Measurements from ENCODE around the gene TMEM123.

The TMEM123 gene, protein sequence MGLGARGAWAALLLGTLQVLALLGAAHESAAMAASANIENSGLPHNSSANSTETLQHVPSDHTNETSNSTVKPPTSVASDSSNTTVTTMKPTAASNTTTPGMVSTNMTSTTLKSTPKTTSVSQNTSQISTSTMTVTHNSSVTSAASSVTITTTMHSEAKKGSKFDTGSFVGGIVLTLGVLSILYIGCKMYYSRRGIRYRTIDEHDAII

DNA sequence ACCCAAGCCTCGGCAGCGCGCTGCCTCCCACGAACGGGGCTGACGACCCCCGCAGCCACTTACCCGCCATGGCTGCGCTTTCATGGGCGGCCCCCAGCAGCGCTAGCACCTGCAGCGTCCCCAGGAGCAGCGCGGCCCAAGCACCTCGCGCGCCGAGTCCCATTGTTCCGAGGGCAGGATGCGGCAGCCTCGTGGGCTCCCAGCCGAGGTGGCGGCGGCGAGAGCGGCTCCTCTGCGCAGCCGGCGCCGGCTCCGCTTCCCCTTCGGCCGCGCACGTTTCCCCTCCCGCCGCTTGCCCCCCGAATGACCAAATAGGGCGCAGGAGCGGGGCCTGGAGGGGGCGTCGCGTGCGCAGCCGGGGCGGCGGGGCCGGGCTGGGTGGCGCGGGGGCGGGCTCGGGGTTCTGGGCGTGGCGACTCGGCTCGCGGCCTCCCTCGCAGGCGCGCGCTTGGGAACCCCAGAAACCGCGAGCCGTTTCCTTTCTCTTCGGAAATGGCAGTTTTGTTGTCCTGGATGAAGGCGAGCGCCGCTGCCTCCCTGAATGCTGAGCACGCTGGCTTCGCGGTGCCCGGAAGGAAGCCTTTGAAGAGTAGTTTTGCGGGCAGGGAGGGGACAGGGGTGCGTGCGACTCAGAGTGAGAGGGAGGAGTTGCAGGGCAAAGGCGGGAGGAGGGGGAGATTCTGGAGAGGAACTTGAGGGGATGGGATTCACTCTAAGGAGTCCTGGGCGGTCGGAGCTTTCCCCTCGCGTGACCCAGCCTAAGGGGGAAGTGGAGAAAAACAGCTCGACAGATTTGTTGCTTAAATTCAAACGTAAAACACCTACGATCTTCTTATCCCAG lies at the start of gene TMEM123:
Gene TMEM123 (minus strand): TSS at position 305 of the 841 bp plus-strand sequence. CDS start 142 bp downstream, at position 163.
- Histone ChIP-seq H3K9ac (ENCODE audit: insufficient read length, low read depth) (peak within 1 kb of the TSS; percentile 84), H3K27me3 (ENCODE audit: insufficient read depth, insufficient read length) (peaks cover 16% of the 10 kb centered on the region), H3K36me3 (ENCODE audit: insufficient read depth, insufficient read length, low read length) (peaks cover 11% of the 10 kb centered on the region), H3K4me1 (ENCODE audit: insufficient read depth, insufficient read length) (peaks cover 2% of the 10 kb centered on the region), H3K9me3 (ENCODE audit: insufficient read depth, low read length) (no peaks in the 10 kb centered on the region), H3K4me3 (ENCODE audit: insufficient read length, low read depth) (peak within 1 kb of the TSS; percentile 76)
- DNase-seq (ENCODE audit: low read depth, low spot score) = peak; percentile 51
- TF ChIP-seq YY1 (IDR thresholded peaks at IDR 0.05; ENCODE audit: insufficient read depth, insufficient read length) = no peak
- no peak for TF ChIP-seq SUZ12 (IDR thresholded peaks at IDR 0.05; ENCODE audit: extremely low read depth, insufficient read depth, insufficient read length)
- no peak for TF ChIP-seq ZNF274 (IDR thresholded peaks at IDR 0.05; ENCODE audit: low read depth, low read length)

DNA sequence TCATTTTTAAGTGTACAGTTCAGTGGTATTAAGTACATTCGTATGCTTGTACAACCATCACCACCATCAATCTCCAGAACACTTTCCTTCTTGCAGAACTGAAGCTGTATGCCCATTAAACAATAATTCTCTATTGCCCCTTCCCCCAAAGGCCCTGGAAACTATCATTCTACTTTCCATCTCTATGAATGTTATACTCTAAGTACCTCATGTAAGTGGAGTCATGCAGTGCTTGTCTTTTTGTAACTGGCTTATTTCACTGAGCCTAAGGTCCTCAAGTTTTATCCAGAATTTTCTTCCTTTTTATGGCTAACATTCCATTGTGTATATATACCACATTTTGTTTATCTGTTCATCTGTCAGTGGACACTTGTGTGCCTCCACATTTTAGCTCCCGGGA lies 48.3 kb upstream of the TMEM123 start:
- H3K36me3 ChIP-seq (ENCODE audit: insufficient read depth, insufficient read length, low read length) = no peaks in the 10 kb centered on the region
- no peaks in the 10 kb centered on the region for H3K27me3 ChIP-seq (ENCODE audit: insufficient read depth, insufficient read length)
- TF ChIP-seq ZNF274 (IDR thresholded peaks at IDR 0.05; ENCODE audit: low read depth, low read length) (no peak), YY1 (IDR thresholded peaks at IDR 0.05; ENCODE audit: insufficient read depth, insufficient read length) (no peak), SUZ12 (IDR thresholded peaks at IDR 0.05; ENCODE audit: extremely low read depth, insufficient read depth, insufficient read length) (no peak)
- DNase-seq (ENCODE audit: low read depth, low spot score) = no peak
- H3K4me3 ChIP-seq (ENCODE audit: insufficient read length, low read depth) = no peak overlapping the region
- no peaks in the 10 kb centered on the region for H3K4me1 ChIP-seq (ENCODE audit: insufficient read depth, insufficient read length)
- H3K9me3 ChIP-seq (ENCODE audit: insufficient read depth, low read length) = no peaks in the 10 kb centered on the region
- H3K9ac ChIP-seq (ENCODE audit: insufficient read length, low read depth) = no peak overlapping the region

DNA sequence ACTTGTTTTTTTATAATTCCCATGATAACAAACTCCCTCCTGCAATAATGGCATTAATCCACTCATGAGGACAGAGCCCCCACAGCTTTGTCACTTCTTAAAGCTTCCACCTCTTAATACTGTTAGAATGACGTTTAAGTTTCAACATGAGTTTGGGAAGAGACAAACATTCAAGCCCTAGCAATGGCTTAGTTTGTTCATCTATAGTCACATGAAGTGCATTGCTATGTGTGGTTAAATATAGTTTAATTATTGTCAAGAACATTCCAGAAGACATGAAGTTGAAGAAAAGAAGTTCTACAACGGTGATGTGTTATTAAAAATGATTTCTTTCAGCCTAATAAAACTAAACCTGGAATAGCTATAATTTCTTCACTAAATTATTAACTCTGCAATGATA lies 47.4 kb upstream of the TMEM123 start:
- no peak for TF ChIP-seq ZNF274 (IDR thresholded peaks at IDR 0.05; ENCODE audit: low read depth, low read length)
- no peak for TF ChIP-seq SUZ12 (IDR thresholded peaks at IDR 0.05; ENCODE audit: extremely low read depth, insufficient read depth, insufficient read length)
- no peak for TF ChIP-seq YY1 (IDR thresholded peaks at IDR 0.05; ENCODE audit: insufficient read depth, insufficient read length)
- H3K9ac ChIP-seq (ENCODE audit: insufficient read length, low read depth) = no peak overlapping the region

DNA sequence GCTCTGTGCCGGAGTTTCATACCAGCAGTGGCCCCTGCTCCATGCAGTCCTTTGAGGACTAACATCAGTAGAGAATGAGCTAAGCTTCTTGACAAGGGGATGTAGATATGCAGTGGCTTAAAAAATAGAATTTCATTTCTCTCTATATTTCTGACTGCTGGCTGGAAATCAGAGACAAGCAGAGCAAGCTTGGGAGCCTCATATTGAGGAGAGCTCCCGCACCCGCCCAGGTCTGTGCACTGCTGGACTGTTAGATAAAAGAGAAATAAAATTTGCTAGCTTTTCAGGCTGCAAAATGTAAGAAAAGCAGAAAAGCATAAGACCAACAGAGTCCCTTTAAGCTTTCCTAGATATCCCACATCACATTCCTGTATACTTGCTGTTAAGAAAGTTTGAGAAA lies 46.6 kb upstream of the TMEM123 start:
- no peaks in the 10 kb centered on the region for H3K36me3 ChIP-seq (ENCODE audit: insufficient read depth, insufficient read length, low read length)
- H3K9ac ChIP-seq (ENCODE audit: insufficient read length, low read depth) = no peak overlapping the region
- no peak overlapping the region for H3K4me3 ChIP-seq (ENCODE audit: insufficient read length, low read depth)
- H3K4me1 ChIP-seq (ENCODE audit: insufficient read depth, insufficient read length) = no peaks in the 10 kb centered on the region
- H3K27me3 ChIP-seq (ENCODE audit: insufficient read depth, insufficient read length) = no peaks in the 10 kb centered on the region
- TF ChIP-seq ZNF274 (IDR thresholded peaks at IDR 0.05; ENCODE audit: low read depth, low read length) = no peak
- TF ChIP-seq SUZ12 (IDR thresholded peaks at IDR 0.05; ENCODE audit: extremely low read depth, insufficient read depth, insufficient read length) = no peak
- no peak for TF ChIP-seq YY1 (IDR thresholded peaks at IDR 0.05; ENCODE audit: insufficient read depth, insufficient read length)
- DNase-seq (ENCODE audit: low read depth, low spot score) = no peak
- H3K9me3 ChIP-seq (ENCODE audit: insufficient read depth, low read length) = no peaks in the 10 kb centered on the region

More for the DNA sequence above, 47.4 kb upstream of the TMEM123 start:
- no peaks in the 10 kb centered on the region for H3K9me3 ChIP-seq (ENCODE audit: insufficient read depth, low read length)
- no peaks in the 10 kb centered on the region for H3K4me1 ChIP-seq (ENCODE audit: insufficient read depth, insufficient read length)
- no peak overlapping the region for H3K4me3 ChIP-seq (ENCODE audit: insufficient read length, low read depth)
- no peaks in the 10 kb centered on the region for H3K27me3 ChIP-seq (ENCODE audit: insufficient read depth, insufficient read length)
- no peak for DNase-seq (ENCODE audit: low read depth, low spot score)
- H3K36me3 ChIP-seq (ENCODE audit: insufficient read depth, insufficient read length, low read length) = no peaks in the 10 kb centered on the region

DNA sequence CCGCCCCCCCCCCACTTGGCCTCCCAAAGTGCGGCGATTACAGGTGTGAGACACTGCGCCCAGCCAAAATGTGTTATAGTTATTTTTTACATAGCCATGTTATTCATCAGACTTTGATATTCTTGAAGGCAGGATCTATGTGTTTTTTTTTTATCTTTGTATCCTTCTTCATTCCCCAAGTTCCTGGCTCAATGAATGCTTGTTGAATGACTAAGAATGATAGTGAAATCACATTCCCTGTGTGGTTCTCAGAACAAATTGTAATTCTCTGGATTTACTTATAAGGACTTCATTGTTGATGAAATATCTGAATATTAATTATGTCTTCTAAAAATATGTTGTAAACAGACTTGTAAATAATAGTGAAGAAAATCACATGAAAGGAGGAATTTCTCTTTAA lies 44.5 kb upstream of the TMEM123 start:
- Histone ChIP-seq H3K36me3 (ENCODE audit: insufficient read depth, insufficient read length, low read length) (no peaks in the 10 kb centered on the region), H3K9ac (ENCODE audit: insufficient read length, low read depth) (no peak overlapping the region), H3K4me3 (ENCODE audit: insufficient read length, low read depth) (no peak overlapping the region), H3K9me3 (ENCODE audit: insufficient read depth, low read length) (no peaks in the 10 kb centered on the region), H3K27me3 (ENCODE audit: insufficient read depth, insufficient read length) (no peaks in the 10 kb centered on the region), H3K4me1 (ENCODE audit: insufficient read depth, insufficient read length) (no peaks in the 10 kb centered on the region)
- TF ChIP-seq SUZ12 (IDR thresholded peaks at IDR 0.05; ENCODE audit: extremely low read depth, insufficient read depth, insufficient read length) = no peak
- DNase-seq (ENCODE audit: low read depth, low spot score) = no peak

DNA sequence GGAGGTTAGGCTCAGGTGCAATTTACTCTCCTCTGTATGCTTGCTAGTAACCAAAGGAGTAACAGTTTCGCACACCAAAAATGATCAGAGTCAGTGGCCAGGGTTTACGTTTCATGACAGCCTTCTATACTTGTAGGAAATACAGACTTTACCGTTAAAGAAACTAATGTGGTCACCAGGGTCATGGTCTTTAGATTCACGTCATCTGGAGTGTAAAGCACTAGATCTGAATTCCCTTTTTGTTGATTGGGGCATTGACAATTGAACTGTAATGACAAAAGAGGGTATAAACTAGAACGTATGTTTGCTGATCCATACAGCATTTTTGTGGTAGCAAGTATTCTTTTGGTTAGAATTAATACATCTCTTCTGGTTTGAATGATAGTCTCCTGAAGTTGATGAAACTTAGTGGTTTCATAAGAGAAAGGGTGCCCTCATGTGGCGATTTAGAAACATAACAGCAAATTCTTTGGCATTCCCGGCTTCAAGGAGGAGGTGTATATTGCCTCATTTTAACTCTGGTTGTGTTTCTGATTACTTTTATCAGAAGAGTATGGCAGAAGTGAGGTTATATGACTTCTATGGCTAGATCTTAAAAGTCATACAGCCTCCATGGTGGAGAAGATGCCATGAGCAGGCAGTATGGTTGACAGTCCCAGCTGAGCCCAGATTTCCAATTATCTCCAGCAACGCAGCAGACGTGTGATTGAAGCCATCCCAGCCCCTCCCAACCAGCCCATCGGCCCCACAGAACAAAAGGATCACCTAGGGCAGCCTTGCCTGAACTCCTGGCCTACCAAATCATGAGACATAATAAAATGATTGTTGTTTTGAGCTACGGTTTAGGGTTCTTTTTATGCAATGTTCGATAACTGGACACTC lies 42.8 kb upstream of the TMEM123 start:
- Histone ChIP-seq H3K9me3 (ENCODE audit: insufficient read depth, low read length) (no peaks in the 10 kb centered on the region), H3K27me3 (ENCODE audit: insufficient read depth, insufficient read length) (no peaks in the 10 kb centered on the region), H3K4me3 (ENCODE audit: insufficient read length, low read depth) (no peak overlapping the region), H3K9ac (ENCODE audit: insufficient read length, low read depth) (no peak overlapping the region), H3K4me1 (ENCODE audit: insufficient read depth, insufficient read length) (no peaks in the 10 kb centered on the region), H3K36me3 (ENCODE audit: insufficient read depth, insufficient read length, low read length) (no peaks in the 10 kb centered on the region)
- no peak for TF ChIP-seq SUZ12 (IDR thresholded peaks at IDR 0.05; ENCODE audit: extremely low read depth, insufficient read depth, insufficient read length)
- no peak for TF ChIP-seq ZNF274 (IDR thresholded peaks at IDR 0.05; ENCODE audit: low read depth, low read length)
- no peak for TF ChIP-seq YY1 (IDR thresholded peaks at IDR 0.05; ENCODE audit: insufficient read depth, insufficient read length)
- peak; percentile 71 for DNase-seq (ENCODE audit: low read depth, low spot score)

Measured in NT2/D1 (cell line).